ENCODE measurements around the gene GTPBP4.
"Not testable (repeated sequence)": the region's sequence is repeated elsewhere in the genome, so short reads cannot be mapped to it uniquely, and the experiment has no call there.

The GTPBP4 gene

DNA sequence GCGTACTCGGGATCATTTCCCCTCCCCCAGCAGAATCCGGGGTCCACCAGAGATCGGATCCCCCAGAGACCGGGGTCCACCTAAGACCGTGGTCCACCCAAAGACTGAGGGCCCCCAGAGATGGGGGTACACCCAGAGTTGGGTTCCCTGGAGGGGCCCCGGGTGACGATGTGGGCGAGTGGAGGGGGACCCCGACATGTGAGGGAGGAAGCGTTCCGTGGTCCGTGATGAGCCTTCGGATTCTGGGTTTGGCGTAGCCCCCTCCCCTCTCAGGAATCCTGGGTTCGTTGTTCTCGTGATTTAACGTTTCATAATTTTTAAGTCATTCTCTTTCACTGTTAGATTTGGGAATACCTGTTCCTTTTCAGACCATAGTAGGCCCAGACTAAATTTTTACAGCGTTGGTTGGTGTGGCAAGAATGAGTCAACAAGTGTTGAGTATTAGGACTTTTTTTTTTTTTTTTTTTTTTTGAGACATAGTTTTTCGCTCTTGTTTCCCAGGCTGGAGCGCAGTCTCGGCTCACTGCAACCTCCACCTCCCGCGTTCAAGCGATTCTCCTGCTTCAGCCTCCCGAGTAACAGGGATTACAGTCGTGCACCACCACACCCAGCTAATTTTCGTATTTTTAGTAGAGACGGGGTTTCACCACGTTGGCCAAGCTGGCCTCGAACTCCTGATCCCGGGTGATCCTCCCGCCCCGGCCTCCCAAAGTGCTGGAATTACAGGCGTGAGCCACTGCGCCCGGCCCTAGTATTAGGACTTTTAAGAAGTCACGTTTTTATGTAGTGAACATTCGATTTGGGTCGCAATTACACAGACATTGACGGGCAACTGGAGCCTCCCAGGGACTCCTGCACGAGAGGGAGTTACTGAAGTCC lies 672 bp downstream of the GTPBP4 start:
- no peak for DNase-seq

DNA sequence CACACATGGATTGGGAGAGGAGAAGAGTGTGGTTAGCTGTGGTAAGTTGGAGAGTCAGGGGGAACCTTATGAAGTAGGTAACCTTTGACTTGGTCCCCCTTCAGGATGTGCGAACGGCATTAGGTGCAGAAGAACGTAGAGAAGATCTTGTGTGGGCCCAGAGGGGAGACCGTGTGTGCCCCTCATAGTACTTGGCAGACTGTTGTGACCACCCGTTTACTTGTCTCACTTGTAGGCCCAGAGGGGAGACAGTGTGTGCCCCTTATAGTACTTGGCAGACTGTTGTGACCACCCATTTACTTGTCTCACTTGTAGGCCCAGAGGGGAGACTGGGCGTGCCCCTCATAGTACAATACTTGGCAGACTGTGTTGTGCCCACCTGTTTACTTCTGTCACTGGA lies 2.6 kb downstream of the GTPBP4 start:
- no peak for DNase-seq

DNA sequence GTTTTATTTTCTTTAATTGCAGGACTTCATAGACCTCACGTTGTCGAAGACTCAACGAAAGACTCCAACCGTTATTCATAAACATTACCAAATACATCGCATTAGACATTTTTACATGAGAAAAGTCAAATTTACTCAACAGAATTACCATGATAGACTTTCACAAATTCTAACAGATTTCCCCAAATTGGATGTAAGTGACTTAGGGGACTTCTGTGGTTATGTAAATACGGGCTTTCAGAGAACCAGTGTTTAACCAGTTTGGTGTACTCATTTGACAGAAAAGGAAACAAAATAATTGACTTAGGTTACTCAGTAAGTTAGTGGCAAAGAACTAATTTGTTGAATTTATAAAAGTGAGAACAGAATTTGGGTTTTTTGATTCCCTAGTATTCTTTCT lies 4.2 kb downstream of the GTPBP4 start:
- no peak for DNase-seq

DNA sequence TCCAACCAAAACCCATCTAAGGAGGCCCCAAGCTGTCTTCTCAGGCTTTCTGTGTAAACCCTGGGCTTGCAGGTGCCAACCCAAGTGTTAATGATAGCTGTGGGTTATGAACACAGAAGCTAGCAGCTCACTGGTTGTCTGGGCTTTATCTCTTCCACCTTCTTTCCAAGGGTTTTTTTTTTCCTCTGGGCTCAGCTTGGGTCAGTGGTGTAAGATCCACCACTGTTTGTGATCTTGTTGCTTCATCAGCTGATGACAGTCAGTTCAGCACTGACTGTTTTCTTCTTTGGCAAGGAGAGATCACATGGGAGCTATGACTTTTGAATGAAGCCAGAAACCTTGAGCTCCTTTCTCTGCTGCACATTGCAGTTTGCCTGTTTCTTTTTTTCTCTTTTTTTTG lies 4.6 kb downstream of the GTPBP4 start:
- DNase-seq = no peak

DNA sequence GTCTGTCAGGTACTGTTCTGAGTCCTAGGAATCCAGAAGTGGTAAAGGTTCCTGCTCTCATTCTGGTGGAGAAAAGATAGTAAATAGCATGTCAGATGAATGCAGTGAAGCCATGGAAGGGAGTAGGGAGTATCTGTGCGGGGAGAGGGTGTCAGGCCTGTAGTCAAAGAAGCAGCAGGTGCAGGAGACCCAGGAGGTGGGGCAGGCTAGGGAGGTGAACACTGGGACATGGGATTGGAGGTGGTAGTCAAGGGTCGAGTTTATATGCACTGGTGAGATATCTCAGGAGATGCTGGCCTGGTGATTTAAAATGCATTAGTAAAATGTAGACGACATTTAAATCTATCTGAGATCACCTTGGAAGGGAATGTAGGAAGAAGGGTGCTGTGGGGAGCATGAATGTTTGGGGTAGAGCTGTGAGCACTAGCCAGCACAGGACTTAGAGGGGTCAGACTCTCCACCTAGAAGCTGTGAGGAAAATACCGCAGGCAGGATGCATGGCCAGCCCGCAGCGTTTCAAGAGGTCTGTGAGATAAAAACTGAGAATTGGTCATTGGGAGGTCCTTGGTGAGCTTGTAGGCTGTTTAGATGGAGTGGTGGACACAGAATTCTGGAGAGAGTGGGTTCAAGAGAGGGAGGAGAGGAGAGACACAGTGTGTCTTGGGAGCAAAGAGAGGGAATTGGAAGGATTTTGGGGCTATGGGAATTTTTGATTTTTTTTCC lies 6.8 kb downstream of the GTPBP4 start:
- DNase-seq = no peak

DNA sequence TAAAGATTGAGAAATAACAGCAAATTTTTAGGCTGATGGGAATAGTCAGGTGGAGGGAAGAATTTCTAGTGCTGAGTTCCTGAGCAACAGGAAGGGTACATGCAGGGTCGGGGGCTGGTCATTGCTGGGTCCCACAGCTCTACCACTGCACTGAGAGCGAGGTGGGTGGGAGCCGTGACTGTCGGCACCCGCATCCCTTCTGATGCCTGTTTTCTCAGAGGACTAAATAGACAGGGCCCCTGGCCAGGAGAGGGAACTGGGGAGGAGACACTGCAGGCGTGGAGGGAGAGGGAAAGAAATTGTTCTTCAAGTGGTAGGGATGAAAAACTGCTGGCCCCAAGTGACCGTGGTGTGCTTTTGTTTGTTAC lies 7.3 kb downstream of the GTPBP4 start:
- no peak for DNase-seq

DNA sequence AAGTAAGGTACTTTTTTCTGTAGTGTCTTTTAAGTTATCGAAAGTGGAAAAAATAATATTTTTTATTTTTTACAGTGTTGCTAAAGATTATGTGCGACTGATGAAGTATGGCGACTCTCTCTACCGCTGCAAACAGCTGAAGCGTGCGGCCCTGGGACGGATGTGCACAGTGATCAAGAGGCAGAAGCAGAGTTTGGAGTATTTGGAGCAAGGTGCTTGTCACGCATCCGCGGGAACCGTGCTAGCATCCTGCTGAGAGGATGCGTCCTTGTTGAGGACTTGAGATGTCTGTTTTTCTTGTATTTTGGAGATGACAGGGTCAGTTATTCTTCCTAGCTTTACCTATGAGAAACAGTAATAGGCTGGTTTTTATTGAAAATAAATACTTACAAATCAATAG lies 7.8 kb downstream of the GTPBP4 start:
- DNase-seq = no peak

DNA sequence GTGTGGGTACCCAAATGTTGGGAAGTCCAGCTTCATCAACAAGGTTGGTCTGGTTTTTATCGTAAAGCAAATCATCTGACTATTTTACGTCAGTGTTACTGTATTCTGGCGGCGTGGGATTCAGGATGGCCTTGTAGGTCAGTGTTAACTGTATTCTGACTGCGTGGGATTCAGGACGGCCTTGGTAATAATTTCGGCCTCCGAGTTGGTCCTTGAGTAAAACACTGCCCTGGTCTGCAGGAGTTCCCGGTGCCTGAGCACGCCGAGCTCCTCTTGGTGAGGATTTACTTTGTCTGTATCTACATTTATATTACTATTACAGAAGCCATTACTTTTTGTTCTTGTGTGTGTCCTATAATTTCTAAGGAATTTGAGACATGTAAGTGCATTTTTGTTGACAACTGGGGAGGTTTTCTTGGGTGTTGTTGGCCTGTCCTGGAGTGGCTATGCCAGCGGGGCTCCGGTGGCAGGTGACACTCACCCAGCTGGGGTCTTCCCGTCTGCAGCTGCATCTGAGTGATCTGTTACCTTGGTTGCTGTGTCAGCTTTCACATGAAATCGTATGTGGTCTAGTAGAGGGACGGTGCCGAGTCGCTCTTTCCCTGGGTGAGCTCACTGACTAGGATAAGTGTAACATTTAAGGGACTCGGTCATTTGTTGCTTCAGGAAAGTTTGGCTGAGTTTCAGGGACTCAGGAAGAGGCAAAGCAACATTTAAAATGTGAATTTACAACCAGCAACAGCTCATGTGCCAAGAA lies 9.2 kb downstream of the GTPBP4 start:
- no peak for DNase-seq

DNA sequence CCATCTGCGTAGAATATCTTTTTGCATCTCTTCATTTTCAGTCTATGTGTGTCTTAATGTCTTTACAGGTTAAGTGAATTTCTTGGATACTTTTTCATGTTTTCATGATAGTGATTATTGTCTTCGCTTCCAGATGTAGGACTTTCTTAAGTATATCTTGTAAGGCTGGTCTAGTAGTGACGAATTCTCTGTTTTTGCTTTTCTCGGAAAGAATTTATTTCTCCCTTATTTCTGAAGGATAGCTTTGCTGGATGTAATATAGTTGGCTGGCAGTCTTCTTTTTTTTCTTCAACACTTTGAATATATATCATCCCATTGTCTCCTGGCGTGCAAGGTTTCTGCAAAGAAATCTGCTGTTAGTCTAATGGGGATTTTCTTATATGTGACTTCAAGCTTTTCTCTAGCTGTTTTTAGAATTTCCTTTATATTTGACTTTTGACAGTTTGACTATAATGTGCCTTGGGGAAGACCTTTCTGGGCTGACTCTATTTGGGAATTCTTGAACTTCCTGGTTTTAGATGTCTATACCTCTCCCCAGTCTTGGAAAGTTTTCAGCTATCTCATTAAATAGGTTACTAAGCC lies 14.3 kb downstream of the GTPBP4 start:
- DNase-seq = no peak

DNA sequence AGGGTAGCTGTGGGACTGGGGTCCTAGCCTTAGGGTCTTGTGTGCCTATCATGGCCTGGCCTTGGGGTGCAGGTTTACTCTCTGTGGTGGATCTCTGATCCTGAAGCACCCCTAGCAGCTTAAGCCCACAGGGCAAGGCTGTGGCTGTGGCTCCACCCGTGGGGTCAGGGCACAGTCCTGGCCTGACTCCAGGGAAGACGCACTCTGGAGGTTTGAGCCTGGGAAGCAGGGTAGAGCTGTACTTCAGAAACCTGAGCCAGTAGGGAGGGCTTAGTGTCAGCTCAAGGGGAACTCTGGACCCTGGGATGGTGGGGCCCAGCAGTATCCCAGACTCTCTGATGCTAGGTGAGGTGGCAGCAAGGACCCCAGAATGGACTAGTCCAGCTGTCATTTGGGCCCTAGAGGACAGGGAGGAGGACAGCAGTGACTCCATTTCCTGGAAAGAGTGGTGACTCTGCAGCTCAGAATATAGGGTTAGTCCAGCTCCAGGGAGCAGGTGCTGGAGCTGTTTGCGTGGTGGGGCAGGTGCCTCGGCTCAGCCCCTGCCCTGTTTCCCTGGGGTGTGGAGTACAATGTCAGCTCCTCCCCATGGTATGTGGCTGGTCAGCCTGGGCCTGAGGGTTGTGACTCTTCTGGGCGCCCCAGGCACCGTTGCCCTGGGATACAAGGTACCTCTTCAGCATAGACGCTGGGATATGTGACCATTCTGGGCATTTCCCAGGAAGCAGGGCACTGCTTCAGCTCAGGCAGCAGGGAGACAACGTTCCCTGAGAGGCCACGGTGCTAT lies 15.8 kb downstream of the GTPBP4 start:
- no peak for DNase-seq

DNA sequence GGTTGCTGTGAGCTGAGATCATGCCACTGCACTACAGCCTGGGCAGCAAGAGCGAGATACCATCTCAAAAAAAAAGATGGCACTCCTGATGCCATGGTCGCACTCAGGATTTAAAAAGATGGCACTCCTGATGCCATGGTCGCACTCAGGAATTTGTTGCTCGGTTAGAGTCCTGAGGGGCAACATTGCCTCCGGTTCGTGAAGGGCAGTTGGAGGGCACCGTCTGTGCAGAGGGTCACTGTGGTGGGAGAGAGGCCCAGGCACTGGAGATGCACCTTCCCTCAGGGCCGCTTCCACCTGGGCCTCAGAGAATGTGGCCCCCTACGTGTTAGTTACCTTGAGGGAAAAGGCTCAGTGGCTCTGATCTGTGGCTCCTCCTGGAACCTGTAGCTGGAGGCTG lies 18.3 kb downstream of the GTPBP4 start:
- no peak for DNase-seq

DNA sequence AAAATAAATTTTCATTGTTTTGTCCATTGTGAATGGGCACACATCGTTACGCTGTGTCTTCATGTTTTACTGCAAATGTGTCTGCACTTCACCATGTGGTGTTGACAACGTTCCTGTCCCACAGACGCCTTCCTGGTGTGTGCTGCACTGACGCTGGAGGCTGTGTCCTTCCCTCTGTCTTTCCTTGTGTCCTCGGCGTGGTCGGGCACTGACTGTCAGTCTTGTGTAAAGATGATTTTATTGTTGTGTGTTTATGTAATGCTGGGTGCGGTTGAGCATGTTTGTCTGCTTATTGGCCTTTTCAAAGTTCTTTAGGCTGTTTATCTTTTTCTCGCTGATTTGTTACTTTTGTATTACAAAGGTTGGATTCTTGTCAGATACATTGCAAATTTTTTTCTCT lies 19.3 kb downstream of the GTPBP4 start:
- no peak for DNase-seq

DNA sequence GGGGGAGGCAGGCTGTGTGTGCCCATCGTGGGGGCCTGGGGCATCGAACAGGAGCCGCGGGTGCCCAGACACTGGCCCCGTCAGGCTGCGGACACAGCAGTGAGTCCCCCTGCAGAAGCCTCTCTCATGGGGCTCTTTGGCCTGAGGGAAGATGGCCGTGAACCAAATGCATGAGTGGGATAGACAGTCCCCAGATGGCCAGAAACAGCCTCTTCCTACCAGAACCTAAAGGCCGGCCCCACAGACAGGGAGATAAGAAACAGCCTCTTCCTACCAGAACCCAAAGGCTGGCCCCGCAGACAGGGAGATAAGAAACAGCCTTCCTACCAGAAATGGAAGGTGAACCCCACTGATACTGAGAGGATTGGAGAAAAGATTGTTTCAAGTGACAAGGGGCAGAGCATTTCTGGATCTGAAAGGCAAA lies 20.8 kb downstream of the GTPBP4 start:
- no peak for DNase-seq

DNA sequence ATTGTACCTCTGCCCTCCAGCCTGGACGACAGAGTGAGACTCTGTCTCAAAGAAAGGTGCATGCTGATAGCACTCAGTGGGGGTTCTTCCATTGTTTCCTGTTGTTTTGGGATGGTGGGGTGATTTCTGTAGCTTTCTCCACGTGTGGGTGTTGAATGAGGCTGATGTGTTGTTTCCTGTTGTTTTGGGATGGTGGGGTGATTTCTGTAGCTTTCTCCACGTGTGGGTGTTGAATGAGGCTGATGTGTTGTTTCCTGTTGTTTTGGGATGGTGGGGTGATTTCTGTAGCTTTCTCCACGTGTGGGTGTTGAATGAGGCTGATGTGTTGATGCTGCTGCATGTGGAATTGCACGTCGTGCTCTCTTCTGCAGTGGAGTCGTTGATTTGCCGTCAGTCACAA lies 21.7 kb downstream of the GTPBP4 start:
- DNase-seq = not testable (repeated sequence)

DNA sequence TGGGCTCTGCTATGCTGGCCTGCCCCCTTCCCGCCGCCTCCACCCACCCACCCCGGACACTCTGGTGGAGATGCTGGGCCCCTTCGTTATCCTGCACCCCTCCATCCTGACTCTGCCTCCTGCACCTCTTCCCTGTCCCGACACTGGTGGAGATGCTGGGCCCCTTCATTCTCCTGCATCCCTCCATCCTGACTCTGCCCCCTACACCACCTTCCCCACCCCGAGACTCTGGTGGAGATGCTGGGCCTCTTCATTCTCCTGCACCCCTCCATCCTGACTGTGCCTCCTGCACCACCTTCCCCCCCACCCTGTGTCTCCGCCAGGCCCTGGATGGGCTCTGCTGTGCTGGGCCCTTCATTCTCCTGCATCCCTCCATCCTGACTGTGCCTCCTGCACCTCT lies 22.5 kb downstream of the GTPBP4 start:
- DNase-seq = no peak

DNA sequence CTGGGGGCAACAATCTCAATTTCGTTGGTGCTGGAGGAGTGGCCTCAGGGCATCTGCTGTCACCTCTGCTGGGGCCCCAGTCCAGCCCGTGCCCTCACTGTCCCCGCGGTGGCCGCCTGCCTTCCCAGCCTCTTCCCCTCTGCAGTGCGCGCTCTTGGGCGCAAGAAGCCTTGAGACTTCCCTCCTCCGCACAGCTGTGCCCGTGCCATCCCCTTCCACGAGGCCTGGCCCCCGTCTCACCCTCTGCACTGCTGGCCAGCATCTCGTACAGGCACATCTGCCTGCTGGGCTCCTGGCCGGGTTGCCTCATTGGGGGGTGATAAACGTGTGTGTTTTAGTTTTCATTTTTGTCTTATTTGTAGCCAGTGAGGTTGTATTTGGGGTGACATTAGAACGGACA lies 23.5 kb downstream of the GTPBP4 start:
- no peak for DNase-seq

DNA sequence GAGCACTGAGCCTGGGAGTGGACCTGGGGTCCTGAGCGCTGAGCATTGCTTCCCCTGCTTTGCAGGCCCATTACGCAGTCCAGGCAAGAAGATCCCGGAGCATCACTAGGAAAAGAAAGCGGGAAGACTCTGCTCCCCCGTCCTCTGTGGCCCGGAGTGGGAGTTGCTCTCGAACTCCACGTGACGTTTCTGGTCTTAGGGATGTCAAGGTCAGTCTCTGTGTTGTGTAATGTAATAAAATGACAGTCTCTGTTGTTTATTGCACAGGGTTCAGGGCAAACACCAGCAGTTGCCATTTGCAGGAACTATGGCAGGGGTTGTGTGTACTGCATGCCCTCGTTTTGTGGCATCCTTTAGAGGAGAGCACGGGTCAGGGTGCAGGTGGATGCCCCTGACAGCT lies 27.5 kb downstream of the GTPBP4 start:
- DNase-seq = no peak

DNA sequence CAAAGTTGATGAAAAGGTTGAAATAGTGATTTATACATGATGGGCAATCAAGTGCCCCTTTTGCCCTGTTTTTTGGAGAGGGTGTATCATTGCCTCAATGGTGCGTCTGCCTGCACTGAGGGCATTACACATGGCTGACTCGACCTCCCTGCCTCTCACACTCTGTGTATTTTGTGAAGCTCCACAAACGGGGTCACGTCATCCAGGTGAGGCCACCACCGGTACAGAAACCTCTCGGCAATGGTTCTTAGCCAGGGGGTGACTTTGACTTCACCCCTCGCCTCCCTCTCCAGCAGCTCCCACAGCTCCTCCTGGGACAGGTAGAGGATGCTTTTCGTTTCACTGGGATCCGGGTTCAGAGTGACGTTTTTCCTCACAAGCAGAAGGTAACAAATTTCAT lies 31.1 kb downstream of the GTPBP4 start:
- DNase-seq = no peak

DNA sequence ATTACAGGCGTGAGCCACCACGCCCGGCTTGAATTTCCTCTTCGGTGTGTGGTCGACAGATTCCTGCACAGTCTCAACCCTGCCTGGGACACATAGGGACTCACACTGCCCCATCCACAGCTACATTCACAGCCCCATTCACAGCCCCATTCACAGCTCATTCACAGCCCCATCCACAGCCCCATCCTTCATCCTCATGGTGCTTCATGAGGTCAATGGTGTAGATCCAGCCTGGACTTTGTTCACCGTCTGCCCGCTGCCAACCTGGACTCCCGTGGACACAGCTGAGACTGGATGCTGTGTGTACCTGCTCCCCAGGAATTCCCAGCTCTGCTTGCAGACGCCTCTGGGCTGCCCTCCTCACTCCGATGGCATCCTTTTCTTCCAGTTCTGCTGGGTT lies 32.2 kb downstream of the GTPBP4 start:
- DNase-seq = no peak

DNA sequence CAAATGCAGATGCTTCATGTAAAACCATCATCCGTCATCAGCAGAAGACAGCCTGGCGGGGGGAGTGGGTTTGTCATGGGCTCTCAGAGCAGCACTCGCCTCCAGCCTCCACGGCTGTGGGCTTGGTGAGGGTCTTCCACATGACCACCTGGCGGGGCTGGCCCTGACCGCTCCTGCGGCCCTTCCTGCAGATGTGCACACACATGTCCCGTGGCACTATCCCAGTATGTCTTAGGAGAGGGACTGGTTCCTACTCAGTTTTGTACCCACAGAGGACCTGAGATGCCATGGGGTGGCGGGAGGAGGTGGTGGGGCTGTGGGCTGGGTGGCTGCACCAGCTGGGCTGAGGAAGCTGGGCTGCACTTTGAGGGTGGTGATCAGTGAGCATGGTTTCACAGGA lies 32.7 kb downstream of the GTPBP4 start:
- no peak for DNase-seq

DNA sequence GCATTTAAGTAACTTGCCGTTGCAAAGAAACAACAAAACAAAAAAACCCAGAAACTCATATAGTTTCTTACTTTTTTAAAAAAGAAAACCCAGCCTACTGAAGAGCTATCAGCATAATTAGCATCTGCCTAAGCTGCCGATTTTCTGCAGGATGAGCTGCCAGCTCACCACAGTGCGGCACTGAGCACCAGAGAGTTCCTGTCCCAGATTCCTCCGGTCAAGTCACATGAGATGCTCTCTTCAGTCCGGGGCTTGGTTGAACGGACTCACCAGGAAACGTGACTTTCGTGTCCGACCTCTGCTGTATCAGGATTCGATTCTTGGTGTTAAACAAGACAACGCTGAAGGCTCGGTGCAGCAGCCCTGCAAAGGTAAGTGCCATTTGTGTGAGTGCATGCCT lies 34.2 kb downstream of the GTPBP4 start:
- DNase-seq = no peak

DNA sequence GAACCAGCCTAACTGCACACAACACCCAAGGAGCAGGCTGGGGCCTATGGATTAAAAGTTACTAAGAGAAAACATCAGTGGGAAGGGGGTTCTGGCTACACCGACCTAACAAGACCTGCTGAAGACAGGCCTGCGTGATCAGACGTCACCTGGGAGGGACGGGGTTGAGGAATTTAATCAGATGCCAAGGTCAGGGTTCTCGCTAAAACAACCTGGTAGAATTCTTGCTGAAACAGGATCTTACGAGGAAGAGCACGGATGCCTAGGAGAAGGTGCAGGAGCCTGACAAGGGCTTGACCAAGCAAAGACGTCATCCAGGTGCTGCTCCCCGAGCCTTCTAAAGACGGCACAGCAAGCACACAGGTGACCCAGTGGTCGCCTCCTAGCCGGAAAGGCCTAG lies 35.9 kb downstream of the GTPBP4 start:
- DNase-seq = no peak
